ENCODE data around the gene GPHA2.

Gene GPHA2

GRCh38 chr11:64935359-64936081 is at the start of gene GPHA2:
Gene GPHA2, minus strand, starts transcription at chr11:64935893. Its CDS starts 433 bp downstream, at chr11:64935460.
- no peak for TF ChIP-seq TCF12 (IDR thresholded peaks at IDR 0.05; ENCODE audit: low read depth)
- no peak for TF ChIP-seq TAF1 (IDR thresholded peaks at IDR 0.05; ENCODE audit: low read depth)
- TF ChIP-seq NFIC (IDR thresholded peaks at IDR 0.05), result no peak
- no peak for TF ChIP-seq CEBPB (IDR thresholded peaks at IDR 0.05)
- no peak; the same call in 1 of the 2 replicates for TF ChIP-seq TEAD4 (IDR thresholded peaks at IDR 0.05)
- no peak for TF ChIP-seq EGR1 (IDR thresholded peaks at IDR 0.05)

GRCh38 chr11:64976651-64977050 is 41.0 kb upstream of the GPHA2 start:
- TF ChIP-seq YY1 (IDR thresholded peaks at IDR 0.05; ENCODE audit: low read depth) (no peak), TCF12 (IDR thresholded peaks at IDR 0.05; ENCODE audit: low read depth) (no peak), TEAD4 (IDR thresholded peaks at IDR 0.05) (no peak), EGR1 (IDR thresholded peaks at IDR 0.05) (no peak), RAD21 (IDR thresholded peaks at IDR 0.05; ENCODE audit: low read depth) (no peak), REST (IDR thresholded peaks at IDR 0.05; ENCODE audit: low read depth) (no peak), TAF1 (IDR thresholded peaks at IDR 0.05; ENCODE audit: low read depth) (no peak), FOXM1 (IDR thresholded peaks at IDR 0.05; ENCODE audit: borderline replicate concordance, low read depth) (no peak), CREB1 (IDR thresholded peaks at IDR 0.05; ENCODE audit: low read depth) (no peak), NFIC (IDR thresholded peaks at IDR 0.05) (no peak), EP300 (IDR thresholded peaks at IDR 0.05; ENCODE audit: borderline replicate concordance) (no peak), USF1 (IDR thresholded peaks at IDR 0.05) (no peak), MAX (IDR thresholded peaks at IDR 0.05) (no peak), CEBPB (IDR thresholded peaks at IDR 0.05) (no peak)

- no peak for TF ChIP-seq TAF1 (IDR thresholded peaks at IDR 0.05; ENCODE audit: low read depth)
- TF ChIP-seq NFIC (IDR thresholded peaks at IDR 0.05), result no peak
- no peak for TF ChIP-seq USF1 (IDR thresholded peaks at IDR 0.05)
- no peak for TF ChIP-seq EGR1 (IDR thresholded peaks at IDR 0.05)
- TF ChIP-seq CEBPB (IDR thresholded peaks at IDR 0.05), result no peak
- TF ChIP-seq YY1 (IDR thresholded peaks at IDR 0.05; ENCODE audit: low read depth), result no peak
- TF ChIP-seq MAX (IDR thresholded peaks at IDR 0.05), result no peak
- no peak for TF ChIP-seq CREB1 (IDR thresholded peaks at IDR 0.05; ENCODE audit: low read depth)
- TF ChIP-seq RAD21 (IDR thresholded peaks at IDR 0.05; ENCODE audit: low read depth), result no peak
- no peak for TF ChIP-seq REST (IDR thresholded peaks at IDR 0.05; ENCODE audit: low read depth)
- no peak for TF ChIP-seq TCF12 (IDR thresholded peaks at IDR 0.05; ENCODE audit: low read depth)
These were observed 38.4 kb upstream of the GPHA2 start for GRCh38 chr11:64974124-64974523.

GRCh38 chr11:64971421-64972233 is 35.9 kb upstream of the GPHA2 start, which contains the start of gene MAJIN:
Gene MAJIN, minus strand, starts transcription at chr11:64972108. Its CDS starts 12,703 bp downstream, at chr11:64959405.
- TF ChIP-seq FOXM1 (IDR thresholded peaks at IDR 0.05; ENCODE audit: borderline replicate concordance, low read depth) (no peak), TCF12 (IDR thresholded peaks at IDR 0.05; ENCODE audit: low read depth) (no peak), CEBPB (IDR thresholded peaks at IDR 0.05) (no peak), ZBTB7A (IDR thresholded peaks at IDR 0.05; ENCODE audit: low read depth) (no peak), EGR1 (IDR thresholded peaks at IDR 0.05) (no peak), YY1 (IDR thresholded peaks at IDR 0.05; ENCODE audit: low read depth) (no peak), TAF1 (IDR thresholded peaks at IDR 0.05; ENCODE audit: low read depth) (no peak), RAD21 (IDR thresholded peaks at IDR 0.05; ENCODE audit: low read depth) (no peak), MAX (IDR thresholded peaks at IDR 0.05) (no peak), USF1 (IDR thresholded peaks at IDR 0.05) (no peak), EP300 (IDR thresholded peaks at IDR 0.05; ENCODE audit: borderline replicate concordance) (no peak), NFIC (IDR thresholded peaks at IDR 0.05) (no peak), CREB1 (IDR thresholded peaks at IDR 0.05; ENCODE audit: low read depth) (no peak), TEAD4 (IDR thresholded peaks at IDR 0.05) (no peak), REST (IDR thresholded peaks at IDR 0.05; ENCODE audit: low read depth) (no peak)
